ENCODE measurements around the gene PDCD6IP. TPM values are rescaled to one million over a fixed set of nuclear protein-coding genes. Genes with fewer than 3 reads are reported as not detected.

The PDCD6IP gene
- total RNA-seq, 2 donors from 2014 or later: 40.5 to 104 TPM

- intact Hi-C loops (cut with DNase I): no loop called here
- no peaks in the 10 kb centered on the region for H3K4me1 ChIP-seq
- TF ChIP-seq POLR2A (IDR thresholded peaks at IDR 0.05) (no peak), CTCF (IDR thresholded peaks at IDR 0.05) (no peak)
These were observed 103.6 kb downstream of the PDCD6IP start for GRCh38 chr3:33901862-33902563.

GRCh38 chr3:33904730-33905129, 106.3 kb downstream of the PDCD6IP start:
- intact Hi-C loops (cut with DNase I): no loop called here
- no peaks in the 10 kb centered on the region for H3K9me3 ChIP-seq
- ATAC-seq (no peak), DNase-seq (no peak)
- TF ChIP-seq CTCF (IDR thresholded peaks at IDR 0.05) (no peak), POLR2A (IDR thresholded peaks at IDR 0.05) (no peak)
- H3K27me3 ChIP-seq: no peaks in the 10 kb centered on the region
- H3K4me3 ChIP-seq: no peak overlapping the region
- no peaks in the 10 kb centered on the region for H3K4me1 ChIP-seq
- 79 to 95% methylated on average over 3 of the region's 3 CpGs for WGBS, 2 donors
- no peak overlapping the region for H3K27ac ChIP-seq
- no peaks in the 10 kb centered on the region for H3K36me3 ChIP-seq (replicated peaks in 1 of 2; ENCODE audit: insufficient read depth in 1 of 2, low read depth in 2 of 2)

More at GRCh38 chr3:33901862-33902563, 103.6 kb downstream of the PDCD6IP start:
- ATAC-seq (no peak), DNase-seq (no peak)
- H3K36me3 ChIP-seq (replicated peaks in 1 of 2; ENCODE audit: insufficient read depth in 1 of 2, low read depth in 2 of 2): no peaks in the 10 kb centered on the region
- H3K9me3 ChIP-seq: no peaks in the 10 kb centered on the region
- H3K4me3 ChIP-seq: no peak overlapping the region
- no peak overlapping the region for H3K27ac ChIP-seq
- H3K27me3 ChIP-seq: no peaks in the 10 kb centered on the region
- 59 to 64% methylated on average over 6 of the region's 6 CpGs for WGBS, 2 donors

- intact Hi-C loops (cut with DNase I): no loop called here
- DNase-seq: no peak
- no peak for ATAC-seq
- Histone ChIP-seq H3K27ac (no peak overlapping the region), H3K4me1 (no peaks in the 10 kb centered on the region), H3K9me3 (no peaks in the 10 kb centered on the region), H3K36me3 (replicated peaks in 1 of 2; ENCODE audit: insufficient read depth in 1 of 2, low read depth in 2 of 2) (no peaks in the 10 kb centered on the region), H3K4me3 (no peak overlapping the region), H3K27me3 (no peaks in the 10 kb centered on the region)
- 53 to 54% methylated on average over 4 of the region's 4 CpGs for WGBS, 2 donors
- no peak for TF ChIP-seq POLR2A (IDR thresholded peaks at IDR 0.05)
- no peak for TF ChIP-seq CTCF (IDR thresholded peaks at IDR 0.05)
These were observed 109.9 kb downstream of the PDCD6IP start for GRCh38 chr3:33908250-33908851.

- Histone ChIP-seq H3K27ac (no peak overlapping the region), H3K4me3 (no peak overlapping the region), H3K36me3 (replicated peaks in 1 of 2; ENCODE audit: insufficient read depth in 1 of 2, low read depth in 2 of 2) (no peaks in the 10 kb centered on the region), H3K9me3 (no peaks in the 10 kb centered on the region), H3K4me1 (no peaks in the 10 kb centered on the region), H3K27me3 (no peaks in the 10 kb centered on the region)
- intact Hi-C loops (cut with DNase I): no loop called here
- ATAC-seq: no peak
- no peak for DNase-seq
- no peak for TF ChIP-seq POLR2A (IDR thresholded peaks at IDR 0.05)
- no peak for TF ChIP-seq CTCF (IDR thresholded peaks at IDR 0.05)
- 55 to 67% methylated on average over 5 of the region's 5 CpGs for WGBS, 2 donors
These were observed 111.1 kb downstream of the PDCD6IP start for GRCh38 chr3:33909547-33909946.

GRCh38 chr3:33910031-33910430, 111.6 kb downstream of the PDCD6IP start:
- H3K4me3 ChIP-seq: no peak overlapping the region
- H3K27ac ChIP-seq: no peak overlapping the region
- no peaks in the 10 kb centered on the region for H3K4me1 ChIP-seq
- intact Hi-C loops (cut with DNase I): no loop called here
- no peak for DNase-seq
- no peaks in the 10 kb centered on the region for H3K9me3 ChIP-seq
- H3K27me3 ChIP-seq: no peaks in the 10 kb centered on the region
- 61 to 69% methylated on average over 2 of the region's 2 CpGs for WGBS, 2 donors
- no peak for ATAC-seq
- TF ChIP-seq CTCF (IDR thresholded peaks at IDR 0.05): no peak
- no peaks in the 10 kb centered on the region for H3K36me3 ChIP-seq (replicated peaks in 1 of 2; ENCODE audit: insufficient read depth in 1 of 2, low read depth in 2 of 2)

Measured in body of pancreas (tissue), 4 donors.